K562 (cell line): ENCODE results near the gene GCGR. TPM values are rescaled to one million over a fixed set of nuclear protein-coding genes. Genes with fewer than 3 reads are reported as not detected.

ENCODE experiments used
- ADNP ChIP-seq: fragments of 200-800 bp; sonication (Bioruptor generic); IDR thresholded peaks from 2 replicates; pipeline ENCODE4 v1.6.1; 2016; ENCODE audit warnings: missing genetic modification characterization, missing compliant biosample characterization
- ATF2 ChIP-seq: sonication (generic); formaldehyde crosslinking; IDR thresholded peaks from 2 replicates; pipeline ENCODE4 v1.8.1; 2022; ENCODE audit warnings: missing genetic modification reagents
- ATF7 ChIP-seq: fragments of 450-650 bp; IDR thresholded peaks from 2 replicates; pipeline ENCODE4 v1.7.1; 2014; ENCODE audit warnings: mild to moderate bottlenecking, moderate library complexity
- CBX2 ChIP-seq: fragments of 200-600 bp; sonication (generic); IDR thresholded peaks from one replicate; pipeline ENCODE4 v1.6.1; 2012; ENCODE audit warnings: mild to moderate bottlenecking, low read length, inconsistent platforms; ENCODE audit not compliant: insufficient read depth, poor library complexity, severe bottlenecking
- GTF2E2 ChIP-seq: fragments of 200-800 bp; sonication (Bioruptor generic); IDR thresholded peaks from 2 replicates; pipeline ENCODE4 v1.6.1; 2016; ENCODE audit warnings: missing genetic modification characterization, missing compliant biosample characterization
- HES1 ChIP-seq: fragments of 450-650 bp; IDR thresholded peaks from 2 replicates; pipeline ENCODE4 v1.6.1; 2016; ENCODE audit warnings: low read depth, mild to moderate bottlenecking, moderate library complexity
- ILK ChIP-seq: fragments of 450-650 bp; IDR thresholded peaks from 2 replicates; pipeline ENCODE4 v1.6.1; 2016; ENCODE audit warnings: missing genetic modification characterization, low read depth, mild to moderate bottlenecking, missing compliant biosample characterization, moderate library complexity, borderline replicate concordance
- KAT8 ChIP-seq: fragments of 450-650 bp; IDR thresholded peaks from 2 replicates; pipeline ENCODE4 v1.6.1; 2016; ENCODE audit warnings: low read depth, mild to moderate bottlenecking
- MLX ChIP-seq, 2 experiments: fragments of 450-650 bp in 1 of 2; sonication (generic) in 1 of 2; formaldehyde crosslinking; conservative IDR thresholded peaks; 2 replicates each; pipeline versions ENCODE4 v1.4.0 to v1.8.1; 2020 to 2022; ENCODE audit warnings: mild to moderate bottlenecking in 1 of 2, missing genetic modification reagents in 1 of 2
- MTF1 ChIP-seq: fragments of 250-450 bp; sonication (Bioruptor Pico); IDR thresholded peaks from 2 replicates; pipeline ENCODE4 v1.9.0; 2021; ENCODE audit warnings: moderate library complexity, mild to moderate bottlenecking, inconsistent platforms, borderline replicate concordance
- NKRF ChIP-seq: fragments of 450-650 bp; IDR thresholded peaks from 2 replicates; pipeline ENCODE4 v1.6.1; 2016; ENCODE audit warnings: borderline replicate concordance
- NR2C1 ChIP-seq, 2 experiments: fragments of 450-650 bp; IDR thresholded peaks; 2 replicates each; pipeline ENCODE4 v1.6.1; 2017; ENCODE audit warnings: mild to moderate bottlenecking in 2 of 2, antibody characterized with exemption in 1 of 2, inconsistent platforms in 1 of 2, missing compliant biosample characterization in 1 of 2, missing genetic modification characterization in 1 of 2
- PHF8 ChIP-seq: fragments of 200-600 bp; sonication (generic); IDR thresholded peaks from 2 replicates; pipeline ENCODE4 v1.6.1; 2012; ENCODE audit warnings: mixed run types, mild to moderate bottlenecking, inconsistent platforms, low read length, moderate library complexity, borderline replicate concordance
- RFX5 ChIP-seq: IDR thresholded peaks from 2 replicates; pipeline ENCODE4 v1.6.1; 2011; ENCODE audit warnings: low read depth, mild to moderate bottlenecking, improper control_type of control experiment, low read length
- SIN3B ChIP-seq: fragments of 450-650 bp; IDR thresholded peaks from 2 replicates; pipeline ENCODE4 v1.6.1; 2017; ENCODE audit warnings: low read depth, mild to moderate bottlenecking, moderate library complexity
- TBL1XR1 ChIP-seq, 2 experiments: IDR thresholded peaks; 2 replicates each; pipeline ENCODE4 v1.6.1; 2012; ENCODE audit warnings: improper control_type of control experiment in 2 of 2, low read length in 2 of 2, mild to moderate bottlenecking in 1 of 2
- TCF7 ChIP-seq: sonication (generic); IDR thresholded peaks from 2 replicates; pipeline ENCODE4 v1.6.1; 2016; ENCODE audit warnings: antibody characterized with exemption, borderline replicate concordance
- ZNF253 ChIP-seq: fragments of 250-450 bp; sonication (Bioruptor Pico); conservative IDR thresholded peaks from 2 replicates; pipeline ENCODE4 v1.6.1; 2021; ENCODE audit warnings: mild to moderate bottlenecking
- ZNF280A ChIP-seq: fragments of 450-650 bp; IDR thresholded peaks from 2 replicates; pipeline ENCODE4 v1.6.1; 2018; ENCODE audit warnings: mild to moderate bottlenecking, low read depth; ENCODE audit not compliant: partially characterized antibody
- polyA plus RNA-seq, 8 experiments: library from polyadenylated mRNA; depleted of rRNA in 4 of 8; stranded (reverse) in 5 of 8; unstranded in 3 of 8; fragments of >200 nt; fragmentation: Nextera tagmentation in 2 of 8; fragmentation: Illumina TruSeq in 1 of 8; extraction: Ambion mirVana in 2 of 8; extraction: Trizol in 1 of 8; gene quantifications; 2 replicates each; pipeline versions ENCODE4 v1.2.1 to v1.2.3, GENCODE V29; 2011 to 2014; ENCODE audit warnings: inconsistent platforms in 1 of 8, missing spikeins in 1 of 8
- total RNA-seq, 7 experiments: library from RNA; depleted of rRNA in 6 of 7; stranded (reverse); fragments of >200 nt in 6 of 7; fragmentation: Illumina TruSeq in 2 of 7; extraction: Trizol in 2 of 7; gene quantifications; 2 replicates each; pipeline versions ENCODE4 v1.2.1 to v1.2.3, GENCODE V29; 2011 to 2021; ENCODE audit warnings: low replicate concordance in 1 of 7

Gene GCGR
- total and polyA plus RNA-seq, 9 of the 15 experiments (the other 6 are each of a cell fraction or from before 2014, with no cell fraction given) = not detected

- TF ChIP-seq MTF1 (CRISPR knock-in tag) = no peak; the same call in 1 of the 2 replicates
- TF ChIP-seq TBL1XR1 (IDR thresholded peaks at IDR 0.05; ENCODE audit: low read length in 2 of 2) = peak in 1 of 2 experiments; percentile 20; a peak in 1 of 4 replicates
- TF ChIP-seq HES1 = peak; percentile 91
- TF ChIP-seq PHF8 = peak; percentile 80; the same call in 1 of the 2 replicates
- TF ChIP-seq ATF7 = peak; percentile 98
- TF ChIP-seq NR2C1 (IDR thresholded peaks at IDR 0.05) = peak; percentile 84
- peak; percentile 88 for TF ChIP-seq NR2C1 (tag; IDR thresholded peaks at IDR 0.05)
- no peak for TF ChIP-seq RFX5
- peak; percentile 30; the same call in 1 of the 2 replicates for TF ChIP-seq ILK (tag)
- no peak for TF ChIP-seq TCF7
- no peak for TF ChIP-seq KAT8
- no peak for TF ChIP-seq CBX2
- TF ChIP-seq GTF2E2 = peak; percentile 39; the same call in 1 of the 2 replicates
- no peak for TF ChIP-seq ATF2 (CRISPR knock-in tag)
- TF ChIP-seq SIN3B = peak; percentile 93
- peak; percentile 97 for TF ChIP-seq NKRF
- no peak for TF ChIP-seq ADNP
- TF ChIP-seq ZNF253 (CRISPR knock-in tag) = no peak
- 0 out of 4 replicates have a peak, but pooled peaks of 1 of the 2 experiments have one; percentile 8 for TF ChIP-seq MLX (CRISPR knock-in tag; conservative IDR thresholded peaks at IDR 0.05)
- no peak for TF ChIP-seq ZNF280A
Measured at GRCh38 chr17:81860756-81861568, 57.0 kb downstream of the GCGR start (continued).
